HK-2 (cell line): ENCODE results near the gene DRC1.
"Not testable (repeated sequence)": the region's sequence is repeated elsewhere in the genome, so short reads cannot be mapped to it uniquely, and the experiment has no call there.

Source experiments
- DNase-seq: peaks from one replicate; pipeline ENCODE4 v3.0.0-alpha.2; 2018; ENCODE audit not compliant: unreplicated experiment

Gene DRC1

GRCh38 chr2:26463244-26464192 lies 61.8 kb downstream of the DRC1 start:
- DNase-seq: no peak

GRCh38 chr2:26464390-26465265 lies 62.9 kb downstream of the DRC1 start:
- no peak for DNase-seq

- DNase-seq: no peak
Measured at GRCh38 chr2:26465266-26465925, 63.7 kb downstream of the DRC1 start.

GRCh38 chr2:26465981-26466471 lies 64.3 kb downstream of the DRC1 start:
- no peak for DNase-seq

GRCh38 chr2:26466662-26467310 lies 65.1 kb downstream of the DRC1 start:
- no peak for DNase-seq

GRCh38 chr2:26468544-26468943 lies 66.8 kb downstream of the DRC1 start:
- not testable (repeated sequence) for DNase-seq

GRCh38 chr2:26469092-26469710 lies 67.5 kb downstream of the DRC1 start:
- peak; percentile 78 for DNase-seq

GRCh38 chr2:26469955-26470354 lies 68.2 kb downstream of the DRC1 start:
- DNase-seq: no peak

- DNase-seq: no peak
Measured at GRCh38 chr2:26470601-26471260, 69.0 kb downstream of the DRC1 start.

GRCh38 chr2:26471289-26471688 lies 69.6 kb downstream of the DRC1 start:
- DNase-seq: no peak

GRCh38 chr2:26471766-26472706 lies 70.3 kb downstream of the DRC1 start:
- DNase-seq: no peak

- no peak for DNase-seq
Measured at GRCh38 chr2:26472821-26473655, 71.3 kb downstream of the DRC1 start.

- no peak for DNase-seq
Measured at GRCh38 chr2:26473796-26474195, 72.1 kb downstream of the DRC1 start.

GRCh38 chr2:26474261-26474785 lies 72.6 kb downstream of the DRC1 start:
- DNase-seq: no peak

GRCh38 chr2:26475037-26475436 lies 73.3 kb downstream of the DRC1 start:
- no peak for DNase-seq

- DNase-seq: no peak
Measured at GRCh38 chr2:26475832-26476501, 74.2 kb downstream of the DRC1 start.

- DNase-seq: no peak
Measured at GRCh38 chr2:26477126-26477910, 75.6 kb downstream of the DRC1 start.
